Measurements from ENCODE around the gene SETD1B. TPM values are rescaled to one million over a fixed set of nuclear protein-coding genes. Genes with fewer than 3 reads are reported as not detected.

The SETD1B gene
- total RNA-seq, 4 donors from 2014 or later, result 10.1 to 15.0 (median 11.6) TPM

- intact Hi-C loops (cut with DNase I; ENCODE audit: low total_unique reads), result no loop called here
- no peak overlapping the region for H3K4me3 ChIP-seq (ENCODE audit: low read depth, poor library complexity, severe bottlenecking)
- TF ChIP-seq POLR2A (IDR thresholded peaks at IDR 0.05) (no peak), CTCF (IDR thresholded peaks at IDR 0.05) (no peak)
- DNase-seq (ENCODE audit: low spot score in 2 of 2), result no peak
- 91 to 93% methylated on average over 22 of the region's 22 CpGs for WGBS, 2 donors
Observed at GRCh38 chr12:121819212-121819949, 15.6 kb downstream of the SETD1B start.

- intact Hi-C loops (cut with DNase I; ENCODE audit: low total_unique reads), result no loop called here
- no peak for TF ChIP-seq CTCF (IDR thresholded peaks at IDR 0.05)
- TF ChIP-seq POLR2A (IDR thresholded peaks at IDR 0.05), result no peak
- no peak for DNase-seq (ENCODE audit: low spot score in 2 of 2)
- no peak overlapping the region for H3K4me3 ChIP-seq (ENCODE audit: low read depth, poor library complexity, severe bottlenecking)
- 89 to 97% methylated on average over 7 of the region's 7 CpGs for WGBS, 2 donors
Observed at GRCh38 chr12:121820056-121820455, 16.2 kb downstream of the SETD1B start.

- intact Hi-C loops (cut with DNase I; ENCODE audit: low total_unique reads), result no loop called here
- 91% methylated on average over 39 of the region's 39 CpGs for WGBS, 2 donors
- H3K4me3 ChIP-seq (ENCODE audit: low read depth, poor library complexity, severe bottlenecking), result no peak overlapping the region
- no peak for DNase-seq (ENCODE audit: low spot score in 2 of 2)
- TF ChIP-seq POLR2A (IDR thresholded peaks at IDR 0.05) (no peak), CTCF (IDR thresholded peaks at IDR 0.05) (no peak)
Observed at GRCh38 chr12:121822393-121823100, 18.7 kb downstream of the SETD1B start.

GRCh38 chr12:121823101-121823726 lies 19.4 kb downstream of the SETD1B start:
- no peak overlapping the region for H3K4me3 ChIP-seq (ENCODE audit: low read depth, poor library complexity, severe bottlenecking)
- intact Hi-C loops (cut with DNase I; ENCODE audit: low total_unique reads), result no loop called here
- TF ChIP-seq CTCF (IDR thresholded peaks at IDR 0.05), result no peak
- no peak for TF ChIP-seq POLR2A (IDR thresholded peaks at IDR 0.05)
- DNase-seq (ENCODE audit: low spot score in 2 of 2), result no peak
- 88 to 91% methylated on average over 31 to 33 of the region's 36 CpGs for WGBS, 2 donors

GRCh38 chr12:121823727-121824115 lies 19.9 kb downstream of the SETD1B start:
- H3K4me3 ChIP-seq (ENCODE audit: low read depth, poor library complexity, severe bottlenecking), result no peak overlapping the region
- DNase-seq (ENCODE audit: low spot score in 2 of 2), result no peak
- no peak for TF ChIP-seq CTCF (IDR thresholded peaks at IDR 0.05)
- TF ChIP-seq POLR2A (IDR thresholded peaks at IDR 0.05), result no peak
- intact Hi-C loops (cut with DNase I; ENCODE audit: low total_unique reads), result no loop called here
- WGBS, 2 donors, result 68 to 80% methylated on average over 6 to 12 of the region's 12 CpGs
